Dermis blood vessel endothelial cell (primary cell): ENCODE data around the gene CRACDL. TPM values are rescaled to one million over a fixed set of nuclear protein-coding genes. Genes with fewer than 3 reads are reported as not detected.
A peak's percentile ranks its signal among the peaks of the same experiment; 100 is the strongest.

Experiments used
- DNase-seq: peaks from one replicate; pipeline ENCODE4 v3.0.0; 2010
- total RNA-seq: library from RNA; depleted of rRNA; stranded (reverse); fragments of >200 nt; gene quantifications from 2 replicates; pipeline ENCODE4 v1.2.3, GENCODE V29; 2014

Gene CRACDL
- total RNA-seq, 1 donor from 2014 or later, result 9.0 TPM

- no peak for DNase-seq
Measured at GRCh38 chr2:98823196-98824170, 112.5 kb downstream of the CRACDL start.

DNA sequence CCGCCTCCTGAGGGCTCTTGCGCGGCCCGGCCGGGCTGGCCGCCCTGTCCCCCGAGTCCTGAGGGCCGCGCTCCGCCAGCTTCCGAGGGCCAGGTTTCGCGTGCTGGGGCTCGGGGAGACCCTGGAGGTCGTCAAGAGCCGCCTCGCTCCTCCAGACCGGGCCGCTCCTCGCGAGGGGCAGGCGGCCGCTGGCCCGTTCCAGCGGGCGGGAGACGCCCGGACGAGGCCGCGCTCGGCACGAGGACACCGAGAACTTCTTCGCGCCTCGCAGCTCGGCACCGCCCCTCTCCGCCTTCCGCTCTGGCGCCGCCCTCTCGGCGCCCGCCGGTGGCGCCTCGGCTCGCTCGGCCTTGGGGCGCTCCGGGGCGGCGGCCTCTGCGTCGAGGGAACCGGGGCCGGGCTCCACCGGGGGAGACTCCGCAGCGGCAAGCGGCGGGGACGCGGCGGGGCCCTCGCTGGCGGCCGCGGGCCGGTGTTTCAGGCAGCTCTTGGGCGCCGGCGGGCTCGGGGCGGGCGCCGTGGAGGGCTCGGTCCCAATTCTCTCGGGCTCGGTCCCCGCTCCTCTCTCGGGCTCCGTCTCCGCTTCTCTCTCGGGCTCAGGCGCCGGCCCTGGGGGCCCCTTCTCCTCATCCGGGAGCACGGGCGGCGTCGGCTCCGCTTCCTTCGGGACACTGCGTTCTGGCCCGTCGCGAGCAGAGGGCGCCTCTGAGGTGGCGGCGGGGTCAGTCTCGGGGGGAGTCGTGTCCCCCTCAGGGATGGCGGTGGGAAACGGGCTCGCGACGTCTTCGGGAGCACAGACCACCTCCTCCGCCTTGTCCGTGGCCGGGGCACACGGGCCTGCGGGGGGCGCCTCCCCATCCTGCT lies 113.5 kb downstream of the CRACDL start:
- DNase-seq, result peak; percentile 67

GRCh38 chr2:98821629-98822135 lies 114.3 kb downstream of the CRACDL start:
- no peak for DNase-seq

DNA sequence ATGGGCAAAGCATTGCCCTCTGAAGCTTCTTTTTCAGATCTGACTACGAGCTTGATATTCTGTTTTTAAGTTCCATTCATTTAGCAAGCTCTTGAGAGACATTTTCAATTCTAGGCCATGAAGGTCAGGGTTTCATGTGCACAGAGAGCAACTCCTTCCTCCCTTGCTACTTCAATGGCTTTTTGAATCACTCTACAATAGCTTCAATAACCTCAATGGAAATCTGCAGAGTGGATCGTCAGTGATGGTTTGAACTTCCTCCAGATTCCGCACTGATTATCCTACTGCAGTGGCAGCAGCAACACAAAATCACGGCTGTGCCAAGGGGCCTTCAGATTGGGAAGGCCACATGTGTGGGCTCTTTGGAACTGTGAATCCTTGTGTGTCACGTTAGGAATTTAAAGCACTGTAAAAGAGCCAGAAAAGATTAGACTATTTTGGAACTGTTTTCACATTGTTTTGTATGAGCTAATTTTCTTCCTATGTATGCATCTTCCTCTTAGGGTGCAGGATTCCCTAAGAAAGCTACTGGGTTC lies 116.7 kb downstream of the CRACDL start:
- DNase-seq, result no peak

DNA sequence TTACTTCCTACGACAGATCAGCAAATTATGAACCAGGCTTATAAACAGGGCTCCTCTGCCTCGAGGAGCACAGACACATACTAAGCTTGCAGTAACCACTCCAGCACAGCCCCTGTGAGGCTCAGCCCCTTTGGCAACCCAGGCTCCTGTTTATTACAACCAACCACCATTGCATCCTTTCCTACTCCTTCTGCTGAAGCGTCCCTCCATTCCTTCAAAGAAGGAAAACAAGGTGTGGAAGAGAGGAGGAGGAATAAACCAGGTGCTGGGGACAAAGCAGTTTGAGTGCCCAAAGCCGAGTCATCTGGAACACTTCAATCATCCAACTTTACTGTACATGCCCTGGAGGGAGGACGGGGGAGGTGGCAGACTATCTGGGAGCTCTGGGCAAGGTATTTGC lies 117.9 kb downstream of the CRACDL start:
- DNase-seq, result no peak

DNA sequence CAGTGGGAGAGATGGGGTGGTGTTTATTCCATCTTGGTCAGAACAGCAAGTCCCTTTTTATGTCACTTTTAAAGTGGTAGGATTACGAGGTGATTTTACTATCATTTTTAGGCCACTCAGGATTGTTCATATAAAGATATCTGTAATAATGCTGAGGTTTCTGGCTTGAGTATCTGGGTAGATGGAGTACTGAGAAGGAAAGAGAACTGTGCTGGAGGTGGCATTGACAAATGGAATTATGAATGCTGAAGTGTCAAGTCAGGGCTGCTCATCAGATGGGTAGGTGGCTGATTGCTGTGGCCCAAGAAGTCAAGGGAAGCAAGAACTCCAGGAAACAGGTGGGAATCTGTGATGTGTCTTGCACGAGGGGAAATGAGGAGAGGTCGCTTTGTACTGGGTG lies 119.7 kb downstream of the CRACDL start:
- no peak for DNase-seq

- no peak for DNase-seq
Measured at GRCh38 chr2:98815795-98816194, 120.2 kb downstream of the CRACDL start.

GRCh38 chr2:98811766-98812165 lies 124.3 kb downstream of the CRACDL start:
- no peak for DNase-seq

- no peak for DNase-seq
Measured at GRCh38 chr2:98810588-98810928, 125.5 kb downstream of the CRACDL start.

GRCh38 chr2:98809878-98810587 lies 126.0 kb downstream of the CRACDL start:
- no peak for DNase-seq

- DNase-seq, result no peak
Measured at GRCh38 chr2:98809116-98809515, 126.9 kb downstream of the CRACDL start.

DNA sequence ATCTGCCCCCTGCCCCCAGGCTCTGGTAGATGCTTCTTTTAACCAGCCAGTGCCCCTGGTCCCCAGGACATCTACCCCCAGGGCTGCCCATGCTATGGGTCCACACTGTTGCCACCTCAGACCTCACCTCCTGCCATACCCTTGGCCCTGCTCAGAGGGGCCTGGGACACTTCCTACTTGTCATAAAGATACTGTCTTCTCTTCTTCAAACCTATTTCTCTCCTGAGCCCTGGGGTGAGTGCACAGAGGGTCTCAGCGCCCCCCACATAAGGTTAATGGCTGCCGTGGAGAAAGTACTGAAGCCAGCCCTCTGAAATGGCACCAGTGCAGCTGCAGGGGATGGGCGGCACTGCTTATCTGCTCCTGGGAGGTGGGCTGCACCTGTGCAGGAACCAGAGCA lies 127.5 kb downstream of the CRACDL start:
- DNase-seq, result no peak

- no peak for DNase-seq
Measured at GRCh38 chr2:98807929-98808328, 128.1 kb downstream of the CRACDL start.

DNA sequence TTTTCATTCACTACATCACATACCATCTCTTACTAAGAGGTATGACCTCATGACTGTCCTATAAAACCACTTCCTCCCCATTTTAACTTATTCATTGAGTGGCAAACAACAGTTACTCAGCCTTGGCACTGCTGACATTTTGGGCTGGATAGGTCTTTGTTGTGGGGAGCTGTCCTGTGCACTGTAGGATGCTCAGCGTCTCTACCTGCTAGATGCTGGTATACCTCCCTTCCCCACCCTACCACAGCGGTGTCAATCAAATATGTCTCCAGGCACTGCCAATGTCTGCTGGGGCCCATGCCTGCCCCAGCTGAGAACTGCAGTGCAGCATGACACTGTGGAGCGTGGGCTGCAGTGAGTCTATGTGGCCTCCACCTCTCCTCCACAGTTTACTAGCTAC lies 128.8 kb downstream of the CRACDL start:
- DNase-seq, result no peak

GRCh38 chr2:98806236-98806697 lies 129.8 kb downstream of the CRACDL start:
- peak; percentile 60 for DNase-seq

DNA sequence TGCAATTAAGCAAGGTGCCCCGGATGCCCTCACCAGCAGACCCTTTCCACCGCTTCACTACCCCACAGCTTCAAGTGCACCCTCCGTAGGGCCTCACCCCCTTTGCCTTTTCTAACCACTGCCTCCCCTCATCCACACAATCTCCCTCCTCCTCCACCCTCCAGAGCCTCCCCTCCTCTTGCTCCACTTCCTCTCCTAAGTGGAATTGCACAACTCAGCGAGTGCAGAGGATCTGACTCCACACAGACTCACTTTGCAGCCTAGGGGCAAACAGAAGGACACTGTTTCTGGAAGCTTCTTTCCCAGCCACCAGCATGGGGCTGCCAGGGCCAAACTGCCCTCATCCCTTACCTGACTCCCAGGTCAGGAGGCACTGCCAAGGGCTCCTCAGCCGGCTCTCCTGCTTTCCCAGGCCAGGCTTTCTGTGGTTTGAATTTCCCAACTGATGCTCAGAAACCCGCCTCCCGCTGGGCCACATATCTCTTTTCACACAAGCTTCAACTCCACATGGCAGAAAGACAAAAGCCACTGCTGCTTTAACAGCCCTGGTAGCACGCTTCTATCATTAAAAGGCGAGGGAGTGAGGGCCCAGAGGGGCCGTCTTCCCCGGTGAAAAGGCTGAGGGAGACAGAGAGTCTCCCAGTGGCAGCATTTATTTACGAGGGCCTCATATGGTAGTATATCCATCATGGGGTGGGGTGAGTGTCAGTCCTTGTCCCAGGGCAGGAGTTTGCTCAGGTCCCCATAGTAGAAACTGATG lies 130.4 kb downstream of the CRACDL start:
- peak; percentile 44 for DNase-seq

DNA sequence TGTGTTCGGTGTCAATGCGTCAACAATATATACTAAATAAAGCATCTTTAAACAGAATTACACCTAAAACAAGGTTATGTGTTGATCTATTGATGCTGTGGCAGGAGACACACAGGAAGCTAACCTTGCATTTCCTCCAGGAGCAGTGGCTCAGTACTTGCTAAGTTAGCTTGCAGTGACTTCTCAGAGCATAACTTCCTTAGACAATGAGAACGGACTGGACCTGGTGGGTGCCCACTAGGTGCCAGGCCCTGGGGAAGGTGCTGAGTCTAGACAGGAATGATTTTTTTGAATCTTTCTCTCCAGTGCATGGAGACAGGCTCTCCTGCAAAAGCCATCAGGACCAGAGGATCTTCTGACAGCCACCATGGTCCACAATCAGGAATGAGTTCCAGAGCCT lies 131.3 kb downstream of the CRACDL start:
- DNase-seq, result no peak

GRCh38 chr2:98804265-98804650 lies 131.8 kb downstream of the CRACDL start:
- no peak for DNase-seq

- DNase-seq, result no peak
Measured at GRCh38 chr2:98803405-98804264, 132.4 kb downstream of the CRACDL start.

GRCh38 chr2:98802344-98802743 lies 133.7 kb downstream of the CRACDL start:
- no peak for DNase-seq

DNA sequence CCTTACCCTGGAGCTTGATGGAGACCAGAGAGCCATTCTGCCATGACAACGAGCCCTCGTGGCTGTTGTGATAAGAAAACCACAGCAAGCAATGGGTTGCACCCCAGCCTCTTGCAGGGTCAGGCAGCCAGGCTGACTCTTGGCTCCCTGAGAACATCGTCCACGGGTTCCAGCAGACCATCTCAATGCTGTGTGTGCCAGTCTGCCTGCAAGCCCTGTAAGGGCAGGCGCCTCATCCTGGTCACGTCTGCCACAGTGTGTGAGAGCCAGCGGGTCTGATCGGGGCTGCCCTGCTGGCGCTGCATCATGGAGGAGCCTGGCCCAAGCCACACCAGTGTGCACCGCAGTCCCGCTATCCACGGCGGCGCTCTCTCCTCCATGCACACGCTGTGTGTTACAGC lies 134.1 kb downstream of the CRACDL start:
- DNase-seq, result no peak
